A673 (cell line): ENCODE results near the gene KISS1R. TPM values are rescaled to one million over a fixed set of nuclear protein-coding genes. Genes with fewer than 3 reads are reported as not detected.
A peak's percentile ranks its signal among the peaks of the same experiment; 100 is the strongest.

Experiments used
- BruUV-seq: library from RNA; stranded (reverse); fragments of 400-500 nt; replicated peaks from 2 replicates; lab custom pipeline; 2021; lab: Mats Ljungman, UMichigan
- CTCF ChIA-PET: fragments of 300-600 bp; sonication (Branson Sonifier 250); formaldehyde crosslinking; loops from one replicate; lab custom pipeline; 2022; ENCODE audit warnings: antibody characterized with exemption; lab: Charles Lee
- POLR2A ChIA-PET: fragments of 300-600 bp; sonication (Branson Sonifier 250); formaldehyde crosslinking; loops from one replicate; lab custom pipeline; 2022; ENCODE audit warnings: antibody characterized with exemption; ENCODE audit not compliant: low non-redundant PET; lab: Charles Lee
- DNase-seq: peaks from one replicate; pipeline ENCODE4 v3.0.0-alpha.2; 2015; ENCODE audit warnings: low spot score
- H3K27ac ChIP-seq: fragments of 200-600 bp; sonication (generic); 2 replicates; pipeline ENCODE4 v1.5.1; 2016; ENCODE audit warnings: mixed run types, low read depth, mild to moderate bottlenecking, mixed read lengths, antibody characterized with exemption, low read length; ENCODE audit not compliant: poor library complexity, severe bottlenecking
- H3K27me3 ChIP-seq: fragments of 200-600 bp; sonication (generic); replicated peaks from 2 replicates; pipeline ENCODE4 v1.6.1; 2017; ENCODE audit warnings: mixed run types, low read depth, mild to moderate bottlenecking, mixed read lengths, antibody characterized with exemption, low read length; ENCODE audit not compliant: insufficient read depth, poor library complexity
- H3K36me3 ChIP-seq: fragments of 200-600 bp; sonication (generic); 2 replicates; pipeline ENCODE4 v1.6.1; 2016; ENCODE audit warnings: mixed run types, mild to moderate bottlenecking, mixed read lengths, antibody characterized with exemption, low read length; ENCODE audit not compliant: insufficient read depth, poor library complexity, severe bottlenecking
- H3K4me1 ChIP-seq: fragments of 200-600 bp; sonication (generic); 2 replicates; pipeline ENCODE4 v1.6.1; 2017; ENCODE audit warnings: mixed run types, mild to moderate bottlenecking, mixed read lengths, antibody characterized with exemption, low read length; ENCODE audit not compliant: insufficient read depth, poor library complexity, severe bottlenecking
- H3K4me3 ChIP-seq: fragments of 200-600 bp; sonication (generic); 2 replicates; pipeline ENCODE4 v1.5.1; 2016; ENCODE audit warnings: low read depth, mixed run types, mild to moderate bottlenecking, mixed read lengths, low read length; ENCODE audit not compliant: poor library complexity, severe bottlenecking
- H3K9me3 ChIP-seq: fragments of 200-600 bp; sonication (generic); 2 replicates; pipeline ENCODE4 v1.6.1; 2016; ENCODE audit warnings: mixed run types, low read depth, mild to moderate bottlenecking, mixed read lengths, antibody characterized with exemption, low read length; ENCODE audit not compliant: poor library complexity, severe bottlenecking
- CTCF ChIP-seq: fragments of 300-800, 200-600 bp; sonication (generic); conservative IDR thresholded peaks from 2 replicates; pipeline ENCODE4 v1.5.1; 2017; ENCODE audit warnings: low read depth, mild to moderate bottlenecking, antibody characterized with exemption, low read length, moderate library complexity, mixed read lengths
- EZH2 ChIP-seq: fragments of 200-600 bp; sonication (generic); IDR thresholded peaks from 2 replicates; pipeline ENCODE4 v1.6.1; 2017; ENCODE audit warnings: borderline replicate concordance, low read depth, mild to moderate bottlenecking, mixed read lengths, antibody characterized with exemption, low read length; ENCODE audit not compliant: poor library complexity, severe bottlenecking
- intact Hi-C: fragments of 100-400 bp; cut with micrococcal nuclease; formaldehyde crosslinking; loops from one replicate; pipeline ENCODE4 v1.10.0; 2022; ENCODE audit not compliant: unreplicated experiment
- total RNA-seq: library from RNA; stranded (reverse); gene quantifications from 2 replicates; pipeline ENCODE4 v1.2.3, GENCODE V29; 2021

The KISS1R gene
- total RNA-seq, 1 experiment from 2014 or later: not detected

DNA sequence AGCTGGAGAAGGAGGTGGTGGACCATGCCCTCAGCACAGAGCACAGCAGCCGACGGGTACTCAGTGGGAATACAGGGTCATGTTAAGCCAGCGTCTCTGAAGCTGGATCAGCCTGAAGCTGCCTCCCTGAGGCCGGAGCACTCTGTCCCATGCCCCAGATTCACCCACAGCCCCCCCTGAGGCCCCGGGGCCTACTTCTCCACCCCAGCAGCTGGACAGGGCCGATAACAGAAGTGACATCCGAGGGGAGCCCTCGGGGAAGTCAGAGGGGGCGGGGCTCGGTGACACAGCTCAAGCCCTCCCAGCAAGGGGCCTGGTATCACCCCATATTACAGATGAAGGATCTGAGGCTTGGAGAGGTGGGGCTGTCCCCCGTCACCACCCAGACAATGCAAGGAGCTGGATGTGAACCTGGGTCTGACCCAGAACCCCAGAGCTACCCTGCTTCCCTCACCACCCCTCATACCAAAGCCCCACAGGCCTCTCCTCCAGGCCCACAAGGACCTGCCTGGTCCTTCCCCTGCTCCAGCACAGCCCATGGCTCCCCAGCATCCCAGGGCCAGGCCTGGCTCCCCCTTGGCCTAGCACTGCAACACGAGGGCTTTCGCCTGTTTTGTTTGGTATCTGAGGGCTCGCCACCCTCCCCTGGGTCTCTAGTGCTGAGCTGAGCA, 9.8 kb upstream of the KISS1R start:
- TF ChIP-seq CTCF (no peak), EZH2 (no peak)
- peaks cover 8% of the 10 kb centered on the region for H3K4me1 ChIP-seq
- no peaks in the 10 kb centered on the region for H3K9me3 ChIP-seq
- ChIA-PET POLR2A (no interaction called here), CTCF (no interaction called here)
- intact Hi-C loops: no loop called here
- H3K36me3 ChIP-seq: no peaks in the 10 kb centered on the region
- no peaks in the 10 kb centered on the region for H3K27me3 ChIP-seq
- no peak overlapping the region for H3K4me3 ChIP-seq
- DNase-seq: no peak
- no peak overlapping the region for H3K27ac ChIP-seq
- no TSS peak for BruUV-seq

DNA sequence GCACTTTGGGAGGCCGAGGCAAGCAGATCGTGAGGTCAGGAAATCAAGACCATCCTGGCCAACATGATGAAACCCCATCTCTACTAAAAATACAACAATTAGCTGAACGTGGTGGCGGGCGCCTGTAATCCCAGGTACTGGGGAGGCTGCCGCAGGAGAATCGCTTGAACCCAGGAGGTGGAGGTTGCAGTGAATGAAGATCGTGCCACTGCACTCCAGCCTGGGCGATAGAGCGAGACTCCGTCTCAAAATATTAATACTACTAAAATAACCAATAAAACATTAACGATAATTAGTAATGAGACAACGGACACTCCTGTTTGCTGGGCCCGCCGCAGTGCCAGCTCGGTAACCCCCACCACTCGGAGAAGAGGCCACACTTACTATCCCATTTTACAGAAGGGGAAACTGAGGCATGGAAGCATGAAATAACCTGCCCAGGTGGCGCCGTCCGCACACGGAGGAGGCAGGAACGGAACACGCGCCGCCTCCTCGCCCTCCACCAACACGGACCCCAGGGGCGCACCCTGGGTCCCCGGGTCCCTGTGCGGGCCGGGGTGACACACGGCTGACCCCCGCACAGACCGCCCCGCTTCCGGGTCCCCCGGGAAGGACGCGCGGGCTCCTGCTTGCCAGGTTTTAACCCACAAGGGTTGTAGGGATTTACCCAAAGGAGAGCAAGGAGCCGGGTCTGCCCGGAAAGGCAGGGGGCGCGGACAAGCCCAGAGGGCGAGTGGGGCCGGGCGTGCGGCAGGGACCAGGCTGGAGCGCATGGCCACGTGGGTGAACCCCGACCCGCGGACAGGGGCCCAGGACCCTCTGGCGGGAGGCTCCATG, 5.7 kb upstream of the KISS1R start:
- ChIA-PET CTCF (no interaction called here), POLR2A (no interaction called here)
- no peak for DNase-seq
- Histone ChIP-seq H3K4me1 (no peaks in the 10 kb centered on the region), H3K27me3 (no peaks in the 10 kb centered on the region), H3K27ac (no peak overlapping the region), H3K4me3 (no peak overlapping the region), H3K36me3 (no peaks in the 10 kb centered on the region), H3K9me3 (no peaks in the 10 kb centered on the region)
- TF ChIP-seq EZH2 (no peak), CTCF (no peak)
- intact Hi-C loops: loop anchor here (10.0 kb wide), 1 partner anchor 247 kb away; the partner anchor contains the start of gene RNF126
- no TSS peak for BruUV-seq

GRCh38 chr19:912181-913079, 4.7 kb upstream of the KISS1R start:
- Histone ChIP-seq H3K27ac (peak overlapping the region; percentile 61), H3K4me3 (peak overlapping the region; percentile 89), H3K27me3 (peaks cover 5% of the 10 kb centered on the region), H3K4me1 (peaks cover 6% of the 10 kb centered on the region), H3K36me3 (no peaks in the 10 kb centered on the region), H3K9me3 (no peaks in the 10 kb centered on the region)
- peak; percentile 65 for DNase-seq
- TF ChIP-seq CTCF (no peak), EZH2 (no peak)
- POLR2A ChIA-PET: interaction anchor here (0.6 kb wide), 1 partner anchor 69 kb away, joined by 4 read pairs; no protein-coding TSS in a partner anchor
- intact Hi-C loops: loop anchor here (10.0 kb wide), 1 partner anchor 248 kb away; the partner anchor contains the start of gene RNF126
- CTCF ChIA-PET: no interaction called here
- no TSS peak for BruUV-seq
